SK-N-SH (cell line): ENCODE data around the gene CPB2. TPM values are rescaled to one million over a fixed set of nuclear protein-coding genes. Genes with fewer than 3 reads are reported as not detected.

Experiments
- CTCF ChIA-PET: fragments of 300-600, 350-600 bp; formaldehyde crosslinking; extraction: SDS; loops from one replicate; lab custom pipeline; 2021; lab: Yijun Ruan, JAX
- POLR2A ChIA-PET: fragments of 350-600 bp; sonication (Branson Sonifier 250); formaldehyde crosslinking; extraction: SDS; loops from one replicate; lab custom pipeline; 2020; ENCODE audit warnings: antibody characterized with exemption, inconsistent platforms; lab: Yijun Ruan, JAX
- DNase-seq: peaks from one replicate; pipeline ENCODE4 v3.0.0; 2012
- H2AFZ ChIP-seq: fragments of 200-600 bp; sonication (generic); 2 replicates; pipeline ENCODE4 v1.8.1; 2016; ENCODE audit warnings: antibody characterized with exemption, mild to moderate bottlenecking, low read depth
- H3F3A ChIP-seq: fragments of 200-600 bp; sonication (generic); replicated peaks from 2 replicates; pipeline ENCODE3; 2016; ENCODE audit warnings: antibody characterized with exemption, mild to moderate bottlenecking; ENCODE audit not compliant: insufficient read depth
- H3K27ac ChIP-seq, 2 experiments: fragments of 200-500 bp in 1 of 2; fragments of 200-600 bp in 1 of 2; sonication (Bioruptor generic) in 1 of 2; sonication (generic), shearing (Covaris generic) in 1 of 2; 2 replicates each; pipeline versions ENCODE4 v1.5.1 to v1.6.1; 2014 to 2016; ENCODE audit warnings: low read depth in 2 of 2, inconsistent platforms in 1 of 2, low read length in 1 of 2, mild to moderate bottlenecking in 1 of 2, mixed read lengths in 1 of 2
- H3K27me3 ChIP-seq: fragments of 200-600 bp; sonication (generic), shearing (Covaris generic); 2 replicates; pipeline ENCODE4 v1.6.1; 2016; ENCODE audit warnings: mixed run types; ENCODE audit not compliant: insufficient read depth
- H3K36me3 ChIP-seq, 2 experiments: fragments of 200-500 bp in 1 of 2; fragments of 200-600 bp in 1 of 2; sonication (Bioruptor generic) in 1 of 2; sonication (generic) in 1 of 2; replicated peaks in 1 of 2; 2 replicates each; pipeline versions ENCODE3 to v1.5.1; 2014 to 2016; ENCODE audit warnings: low read length in 1 of 2, mild to moderate bottlenecking in 1 of 2; ENCODE audit not compliant: insufficient read depth in 2 of 2, control insufficient read depth in 1 of 2
- H3K4me1 ChIP-seq, 2 experiments: fragments of 200-500 bp in 1 of 2; fragments of 200-600 bp in 1 of 2; sonication (Bioruptor generic) in 1 of 2; sonication (generic), shearing (Covaris generic) in 1 of 2; 2 replicates each; pipeline versions ENCODE4 v1.5.1 to v1.6.1; 2014 to 2016; ENCODE audit warnings: low read depth in 1 of 2, low read length in 1 of 2, mixed run types in 1 of 2; ENCODE audit not compliant: insufficient read depth in 2 of 2, control insufficient read depth in 1 of 2
- H3K4me2 ChIP-seq: fragments of 200-600 bp; sonication (generic), shearing (Covaris generic); 2 replicates; pipeline ENCODE4 v1.6.1; 2017; ENCODE audit warnings: mixed run types
- H3K4me3 ChIP-seq, 2 experiments: fragments of 200-500 bp in 1 of 2; fragments of 200-600 bp in 1 of 2; sonication (Bioruptor generic) in 1 of 2; sonication (generic), shearing (Covaris generic) in 1 of 2; 2 replicates each; pipeline versions ENCODE4 v1.5.1 to v1.8.1; 2014 to 2016; ENCODE audit warnings: low read depth in 2 of 2, inconsistent platforms in 1 of 2, low read length in 1 of 2, mild to moderate bottlenecking in 1 of 2, mixed read lengths in 1 of 2, moderate library complexity in 1 of 2
- H3K79me2 ChIP-seq: fragments of 200-600 bp; sonication (generic); 2 replicates; pipeline ENCODE4 v1.8.1; 2017; ENCODE audit warnings: mild to moderate bottlenecking; ENCODE audit not compliant: insufficient read depth
- H3K9ac ChIP-seq: fragments of 200-600 bp; sonication (generic); 2 replicates; pipeline ENCODE4 v1.6.1; 2017; ENCODE audit warnings: mixed run types
- H3K9me2 ChIP-seq: fragments of 200-600 bp; sonication (generic); 2 replicates; pipeline ENCODE4 v1.6.1; 2017; ENCODE audit warnings: mixed run types
- H3K9me3 ChIP-seq: fragments of 200-600 bp; sonication (generic); 2 replicates; pipeline ENCODE4 v1.6.1; 2017; ENCODE audit warnings: mixed run types, mild to moderate bottlenecking, moderate library complexity
- H4K20me1 ChIP-seq: fragments of 200-600 bp; sonication (generic); 2 replicates; pipeline ENCODE4 v1.6.1; 2017; ENCODE audit warnings: mild to moderate bottlenecking, mixed run types; ENCODE audit not compliant: insufficient read depth
- ELF1 ChIP-seq: IDR thresholded peaks from 2 replicates; pipeline ENCODE4 v1.4.0; 2012
- FOXJ3 ChIP-seq: sonication (generic); formaldehyde crosslinking; IDR thresholded peaks from 2 replicates; pipeline ENCODE4 v1.5.1; 2020; ENCODE audit warnings: mild to moderate bottlenecking, missing genetic modification reagents
- GABPA ChIP-seq: IDR thresholded peaks from 2 replicates; pipeline ENCODE4 v1.4.0; 2012; ENCODE audit warnings: low read depth, mild to moderate bottlenecking
- JUND ChIP-seq: IDR thresholded peaks from 2 replicates; pipeline ENCODE4 v1.4.0; 2012
- MAX ChIP-seq: IDR thresholded peaks from 2 replicates; pipeline ENCODE4 v1.4.0; 2012; ENCODE audit warnings: low read depth
- MEF2A ChIP-seq: IDR thresholded peaks from 2 replicates; pipeline ENCODE4 v1.4.0; 2012; ENCODE audit warnings: low read depth, borderline replicate concordance
- MXI1 ChIP-seq: IDR thresholded peaks from 2 replicates; pipeline ENCODE4 v1.6.1; 2012; ENCODE audit warnings: mild to moderate bottlenecking, low read depth, low read length, improper control_type of control experiment
- NRF1 ChIP-seq: IDR thresholded peaks from 2 replicates; pipeline ENCODE4 v1.6.1; 2012; ENCODE audit warnings: low read depth, mild to moderate bottlenecking, low read length
- PBX3 ChIP-seq: IDR thresholded peaks from 2 replicates; pipeline ENCODE4; 2012
- POLR2AphosphoS5 ChIP-seq: IDR thresholded peaks from 2 replicates; pipeline ENCODE4 v1.6.1; 2012; ENCODE audit warnings: low read depth, low read length
- RAD21 ChIP-seq: IDR thresholded peaks from 2 replicates; pipeline ENCODE4 v1.6.1; 2012; ENCODE audit warnings: mild to moderate bottlenecking, low read length
- REST ChIP-seq: IDR thresholded peaks from 2 replicates; pipeline ENCODE4 v1.6.1; 2012; ENCODE audit warnings: mild to moderate bottlenecking, low read depth, low read length, moderate library complexity
- RFX5 ChIP-seq: IDR thresholded peaks from 2 replicates; pipeline ENCODE4 v1.6.1; 2012; ENCODE audit warnings: mild to moderate bottlenecking, improper control_type of control experiment, low read length
- SMC3 ChIP-seq: IDR thresholded peaks from 2 replicates; pipeline ENCODE4 v1.6.1; 2012; ENCODE audit warnings: low read depth, low read length, improper control_type of control experiment
- TAF1 ChIP-seq: IDR thresholded peaks from 2 replicates; pipeline ENCODE4 v1.6.1; 2012; ENCODE audit warnings: low read depth, mild to moderate bottlenecking, low read length, moderate library complexity, borderline replicate concordance
- TCF12 ChIP-seq: IDR thresholded peaks from 2 replicates; pipeline ENCODE4 v1.4.0; 2012
- ZBTB33 ChIP-seq: IDR thresholded peaks from 2 replicates; pipeline ENCODE4 v1.4.0; 2012; ENCODE audit warnings: low read depth, borderline replicate concordance
- WGBS: methylation state at CpG from one replicate; pipeline ENCODE4 v1.1.6; 2017; ENCODE audit warnings: low lambda C conversion rate; 5-methylcytosine and 5-hydroxymethylcytosine counted together
- polyA plus RNA-seq, 3 experiments: library from polyadenylated mRNA; depleted of rRNA; stranded (reverse); fragments of >200 nt; gene quantifications; 2 replicates each; pipeline ENCODE4 v1.2.3, GENCODE V29; 2012

Gene CPB2
- polyA plus RNA-seq, 1 of the 3 experiments (the other 2 are of a cell fraction), result not detected

GRCh38 chr13:46126056-46126455 is 21.2 kb upstream of the CPB2 start:
- Histone ChIP-seq H3K27ac (no peak overlapping the region), H3K4me1 (peaks cover 0 to 18% of the 10 kb centered on the region in 2 experiments; a peak in 1 of 4 replicates), H3K27me3 (peaks cover 15% of the 10 kb centered on the region), H3K9ac (no peak overlapping the region), H3K9me2 (no peaks in the 10 kb centered on the region), H4K20me1 (no peaks in the 10 kb centered on the region), H3F3A (no peaks in the 10 kb centered on the region), H3K4me3 (no peak overlapping the region), H3K36me3 (no peaks in the 10 kb centered on the region), H3K9me3 (no peaks in the 10 kb centered on the region), H3K4me2 (no peak overlapping the region), H2AFZ (no peak overlapping the region), H3K79me2 (no peaks in the 10 kb centered on the region)
- ChIA-PET POLR2A (no interaction called here), CTCF (interaction anchor here (0.6 to 4.3 kb wide), 49 partner anchors 8 to 611 kb away, joined by 3 to 57 read pairs (median 4); partner anchors contain the start of gene ZC3H13)
- no peak for DNase-seq
- WGBS, result 2% methylated on average over 2 of the region's 2 CpGs
- no peak for TF ChIP-seq POLR2AphosphoS5
- no peak for TF ChIP-seq NRF1
- no peak for TF ChIP-seq TAF1
- no peak for TF ChIP-seq RFX5
- no peak for TF ChIP-seq SMC3
- TF ChIP-seq PBX3, result no peak
- no peak for TF ChIP-seq ZBTB33
- no peak for TF ChIP-seq GABPA
- no peak for TF ChIP-seq ELF1
- TF ChIP-seq REST, result no peak
- TF ChIP-seq MXI1, result no peak
- no peak for TF ChIP-seq TCF12
- no peak for TF ChIP-seq MEF2A
- TF ChIP-seq FOXJ3 (CRISPR knock-in tag), result no peak
- no peak for TF ChIP-seq MAX
- TF ChIP-seq RAD21, result no peak
- TF ChIP-seq JUND, result no peak
